ENCODE results near the gene CFL2.

Gene CFL2

DNA sequence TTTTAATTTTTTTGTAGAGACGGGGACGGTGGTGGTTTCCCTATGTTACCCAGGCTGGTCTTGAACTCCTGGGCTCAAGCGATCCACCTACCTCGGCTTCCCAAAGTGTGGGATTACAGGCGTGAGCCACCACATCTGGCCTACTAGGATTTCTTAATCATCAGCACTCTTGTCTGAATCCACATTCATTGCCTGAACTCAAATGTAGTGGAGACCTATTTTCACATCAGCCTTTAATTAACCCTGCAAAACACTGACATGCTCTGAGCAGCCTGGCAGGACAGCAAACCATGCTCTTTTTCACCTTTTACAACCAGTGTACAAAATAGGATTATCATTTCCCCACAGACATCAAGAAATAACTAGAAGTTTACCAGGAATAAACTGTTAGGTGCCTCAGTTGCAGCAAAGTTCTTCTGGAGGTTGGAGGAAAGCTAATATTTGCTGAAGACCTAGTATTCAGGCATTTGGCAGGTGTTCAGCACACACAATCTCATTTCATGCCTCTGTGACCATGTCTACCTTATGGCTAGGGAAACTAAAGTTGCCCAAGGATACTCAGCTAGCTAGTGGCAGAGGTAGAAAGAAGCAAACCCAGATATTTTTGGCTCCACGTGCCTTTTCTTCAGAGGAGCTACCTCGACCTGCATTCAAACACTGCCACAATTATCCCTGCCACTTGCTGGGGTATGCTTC is 37.7 kb downstream of the CFL2 start:
- no peak for DNase-seq (ENCODE audit: low spot score)

DNA sequence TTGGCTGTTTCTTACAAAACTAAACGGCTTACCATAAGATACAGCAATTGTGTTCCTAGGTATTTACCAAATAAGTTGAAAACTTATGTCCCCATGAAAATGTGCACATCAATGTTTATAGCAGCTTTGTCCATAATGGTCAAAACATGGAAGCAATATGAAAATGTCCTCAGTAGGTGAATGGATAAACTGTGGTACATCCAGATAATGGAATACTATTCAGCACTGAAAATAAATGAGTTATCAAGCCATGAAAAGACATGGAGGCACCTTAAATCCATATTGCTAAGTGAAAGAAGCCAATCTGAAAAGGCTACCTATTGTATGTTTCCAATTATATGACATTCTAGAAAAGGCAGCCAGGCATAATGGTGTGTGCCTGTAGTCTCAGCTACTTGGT is 40.7 kb downstream of the CFL2 start:
- DNase-seq (ENCODE audit: low spot score) = no peak

DNA sequence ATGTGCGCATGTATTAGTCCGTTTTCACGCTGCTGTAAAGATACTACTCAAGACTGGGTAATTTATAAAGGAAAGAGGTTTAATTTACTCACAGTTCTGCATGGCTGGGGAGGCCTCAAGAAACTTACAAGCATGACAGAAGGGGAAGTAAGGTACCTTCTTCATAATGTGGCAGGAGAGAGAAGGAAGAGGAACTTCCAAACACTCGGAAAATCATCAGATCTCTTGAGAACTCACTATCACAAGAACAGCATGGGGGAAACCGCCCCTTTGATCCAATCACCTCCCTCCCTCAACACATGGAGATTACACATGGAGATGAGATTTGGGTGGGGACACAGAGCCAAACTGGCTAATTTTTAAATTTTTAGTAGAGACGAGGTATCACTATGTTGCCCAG is 42.7 kb downstream of the CFL2 start:
- DNase-seq (ENCODE audit: low spot score) = no peak

- no peak for DNase-seq (ENCODE audit: low spot score)
These were observed 46.3 kb downstream of the CFL2 start for GRCh38 chr14:34668111-34668510.

GRCh38 chr14:34667007-34667406 is 47.4 kb downstream of the CFL2 start:
- no peak for DNase-seq (ENCODE audit: low spot score)

DNA sequence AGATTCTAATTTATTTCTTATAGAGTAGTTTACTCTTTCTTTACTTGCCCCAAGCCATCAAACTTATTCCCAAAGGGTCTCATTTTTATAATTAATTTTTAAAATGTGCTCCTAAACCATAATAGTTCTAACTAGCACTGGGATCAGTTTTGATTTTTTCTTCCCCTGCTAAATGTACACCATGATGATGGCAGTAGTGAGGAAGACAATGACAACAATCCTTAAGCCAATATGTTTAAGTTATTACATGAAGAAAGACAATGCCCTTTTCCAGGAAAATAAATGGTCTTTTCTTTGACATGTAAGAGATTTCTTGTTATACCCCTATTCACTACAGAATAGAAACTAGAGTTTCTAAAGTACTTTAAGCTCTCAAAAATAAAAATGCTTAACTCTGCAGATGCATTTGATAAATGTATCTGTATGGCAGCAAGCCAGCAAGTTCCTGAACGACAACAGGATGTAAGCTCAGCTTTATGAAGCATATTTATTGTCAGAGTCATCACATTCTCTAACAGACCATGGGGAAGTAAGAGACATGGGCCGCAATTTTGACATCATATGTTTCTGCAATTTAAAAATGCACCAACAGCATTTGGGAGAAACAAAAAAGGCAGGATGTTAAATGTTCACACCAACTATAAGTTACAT is 48.5 kb downstream of the CFL2 start:
- DNase-seq (ENCODE audit: low spot score) = no peak

GRCh38 chr14:34662561-34663088 is 51.8 kb downstream of the CFL2 start:
- no peak for DNase-seq (ENCODE audit: low spot score)

- DNase-seq (ENCODE audit: low spot score) = no peak
These were observed 53.6 kb downstream of the CFL2 start for GRCh38 chr14:34660796-34661195.

Small RNAs within 50 kb of the gene (small RNA-seq; reads per million reads assigned to genes)
- gene RNU6-1261P = 0 reads per million in 2 experiments
